GM21528 (cell line): ENCODE data around the gene FAM161A.

Experiments
- ATAC-seq: cut with Tn5 transposase; IDR thresholded peaks from one replicate; pipeline ENCODE4 v1.9.1; 2021; ENCODE audit warnings: mild to moderate bottlenecking, moderate library complexity; ENCODE audit not compliant: unreplicated experiment, low FRiP score

The FAM161A gene

DNA sequence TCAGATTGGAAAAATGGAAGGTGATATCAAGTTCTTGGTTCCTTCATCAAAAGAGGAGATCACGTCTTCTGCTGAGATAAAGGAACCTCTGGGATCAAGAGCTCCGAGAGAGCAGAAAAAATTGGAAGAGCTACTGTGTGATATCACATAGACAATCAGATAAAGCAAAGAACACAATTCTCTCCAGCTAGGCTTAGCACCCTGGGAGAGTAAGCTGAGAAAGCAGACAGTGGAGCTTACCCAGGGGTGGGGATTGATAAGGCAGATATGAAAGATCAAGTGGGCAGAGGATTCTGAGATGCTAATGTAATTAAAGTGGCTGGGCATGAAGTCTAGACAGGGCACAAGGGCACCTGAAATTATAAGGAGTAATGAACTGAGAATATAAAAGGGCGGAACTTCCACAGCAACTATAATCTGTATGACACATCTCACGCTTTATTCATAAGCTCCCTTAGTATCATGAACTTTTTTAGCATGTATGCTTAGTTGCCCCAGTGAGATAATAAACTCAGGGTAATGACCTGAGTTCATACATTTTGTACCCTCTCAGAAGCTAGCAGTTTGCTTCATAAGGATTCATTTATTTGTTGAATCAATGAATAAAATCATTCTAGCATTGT is 65.8 kb downstream of the FAM161A start:
- ATAC-seq, result no peak

DNA sequence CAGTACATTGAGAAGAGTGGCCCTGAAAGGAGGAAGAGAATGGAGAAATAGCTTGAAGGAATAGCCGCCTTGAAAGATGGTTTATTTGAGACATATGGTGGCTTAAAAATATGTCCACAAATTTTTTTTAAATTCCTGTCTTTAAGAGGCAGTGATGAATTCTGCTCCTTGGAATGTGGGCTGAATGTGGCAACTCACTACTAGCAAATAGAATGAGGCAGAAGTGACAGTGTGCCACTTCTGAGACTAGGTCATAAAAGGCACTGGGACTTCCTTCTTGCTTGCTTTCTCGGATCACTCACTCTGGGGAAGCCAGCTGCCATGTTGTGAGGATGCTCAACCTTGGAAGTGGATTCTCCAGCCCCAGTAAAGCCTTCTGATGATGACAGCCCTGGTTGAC is 67.0 kb downstream of the FAM161A start:
- ATAC-seq, result no peak

DNA sequence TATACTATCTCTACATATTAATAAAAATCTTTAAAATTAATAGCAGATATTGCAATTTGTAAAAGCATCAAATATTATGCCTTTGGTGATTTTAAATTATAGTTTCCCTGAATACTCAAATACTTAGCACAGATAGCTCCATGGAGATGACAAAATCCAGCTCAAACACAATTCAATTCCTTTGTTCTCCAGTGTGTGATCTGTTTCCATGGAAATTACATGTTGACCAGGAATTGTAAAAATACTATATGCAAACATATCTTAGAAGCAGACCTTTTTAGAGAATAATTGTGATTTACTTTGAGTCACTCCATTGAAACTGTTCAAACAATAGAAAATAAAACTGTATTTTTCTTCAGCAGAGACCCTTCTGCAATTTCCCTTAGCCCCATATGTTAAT is 68.3 kb downstream of the FAM161A start:
- no peak for ATAC-seq

DNA sequence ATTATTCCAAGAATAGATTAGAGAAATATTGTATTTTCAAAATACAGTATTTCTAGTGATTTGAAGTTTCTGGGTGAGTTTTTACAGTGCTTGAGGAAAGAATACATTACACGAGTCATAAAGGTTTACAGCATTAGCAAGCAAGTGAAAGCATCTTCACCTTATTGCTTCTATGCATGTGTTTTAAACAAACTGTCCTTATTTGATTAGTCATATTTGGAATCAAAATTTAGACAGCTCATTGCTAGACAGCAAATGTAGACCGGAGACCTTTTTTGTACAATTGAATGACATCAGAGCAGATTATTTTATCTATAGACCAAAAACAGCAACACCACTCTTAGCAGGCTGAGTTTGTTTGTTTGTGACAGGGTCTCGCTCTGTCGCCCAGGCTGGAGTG is 69.2 kb downstream of the FAM161A start:
- no peak for ATAC-seq

DNA sequence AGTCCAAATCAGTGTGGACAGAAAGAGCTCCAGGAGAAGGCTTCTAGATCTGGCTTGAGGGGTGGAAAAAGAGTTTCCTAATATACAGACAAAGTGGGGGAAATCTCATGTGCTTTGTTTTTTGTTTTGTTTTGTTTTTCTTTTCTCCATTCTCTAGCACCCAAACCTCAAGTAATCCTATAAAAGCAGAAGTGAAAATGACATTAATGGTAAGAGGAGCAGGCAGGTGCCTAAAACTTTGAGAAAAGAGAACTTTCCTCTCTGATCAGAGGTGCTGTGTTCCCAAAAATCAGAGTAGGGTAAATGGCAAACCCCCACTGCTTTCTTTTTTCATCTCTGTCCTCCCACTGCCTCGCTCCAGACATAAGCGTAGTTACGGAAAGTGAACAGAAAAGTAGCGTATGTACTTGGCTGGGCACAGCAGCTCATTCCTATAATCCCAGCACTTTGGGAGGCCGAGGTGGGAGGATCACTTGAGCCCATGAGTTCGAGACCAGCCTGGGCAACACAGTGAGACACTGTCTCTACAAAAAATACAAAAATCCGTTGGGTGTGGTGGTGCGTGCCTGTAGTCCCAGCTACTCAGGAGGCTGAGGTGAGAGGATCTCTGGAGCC is 77.8 kb downstream of the FAM161A start:
- ATAC-seq, result no peak
